Adrenal gland (tissue), 12 donors: Measurements from ENCODE around the gene EDEM1. TPM values are rescaled to one million over a fixed set of nuclear protein-coding genes. Genes with fewer than 3 reads are reported as not detected.

ENCODE experiments used
- DNase-seq, 7 donors: peaks; one replicate each; pipeline ENCODE4 v3.0.0-alpha.2; 2019 to 2020
- H3K27ac ChIP-seq, 5 donors: fragments of 200-600 bp; sonication (generic) in 4 of 5; 1 replicate in 3 of 5; 2 replicates in 2 of 5; pipeline versions ENCODE4 v1.5.1 to v1.8.0; 2016 to 2020; ENCODE audit warnings: mild to moderate bottlenecking in 1 of 5
- H3K27me3 ChIP-seq: fragments of 200-600 bp; 2 replicates; pipeline ENCODE4 v1.8.0; 2021
- H3K36me3 ChIP-seq, 2 donors: fragments of 200-600 bp; replicated peaks in 1 of 2; 1 replicate in 1 of 2; 2 replicates in 1 of 2; pipeline versions ENCODE4 v1.5.1 to v1.8.0; 2018 to 2022
- H3K4me1 ChIP-seq, 2 donors: fragments of 200-600 bp; replicated peaks in 1 of 2; 1 replicate in 1 of 2; 2 replicates in 1 of 2; pipeline versions ENCODE4 v1.5.1 to v1.8.0; 2018 to 2021
- H3K4me3 ChIP-seq, 4 donors: fragments of 200-600 bp; sonication (generic) in 3 of 4; one replicate each; pipeline ENCODE4 v1.5.1; 2016 to 2018
- H3K9me3 ChIP-seq, 3 donors: fragments of 200-600 bp; sonication (generic) in 1 of 3; replicated peaks in 1 of 3; 1 replicate in 2 of 3; 2 replicates in 1 of 3; pipeline versions ENCODE4 v1.5.1 to v1.8.0; 2016 to 2021
- CTCF ChIP-seq, 6 experiments: fragments of 450-650 bp in 4 of 6; fragments of 200-600 bp in 2 of 6; sonication (generic) in 1 of 6; IDR thresholded peaks; 1 replicate in 5 of 6; 2 replicates in 1 of 6; pipeline versions ENCODE4 v1.5.1 to v1.8.0; 2016 to 2021; ENCODE audit warnings: antibody characterized with exemption in 6 of 6, mild to moderate bottlenecking in 2 of 6, moderate library complexity in 1 of 6
- POLR2A ChIP-seq, 2 donors: fragments of 450-650 bp; IDR thresholded peaks; one replicate each; pipeline ENCODE4 v1.6.1; 2017; ENCODE audit warnings: antibody characterized with exemption in 2 of 2, mild to moderate bottlenecking in 2 of 2, moderate library complexity in 1 of 2
- WGBS, 4 donors: extraction: QIAGEN DNeasy Blood & Tissue Kit in 2 of 4; methylation state at CpG; one replicate each; pipeline versions ENCODE4 v1.1.5 to v1.1.7; 2013 to 2017; 5-methylcytosine and 5-hydroxymethylcytosine counted together
- intact Hi-C, 2 donors: fragments of 100-400 bp; cut with DNase I; formaldehyde crosslinking; loops; one replicate each; pipeline versions ENCODE4 v1.14.1 to v1.15.0; 2022 to 2023
- polyA plus RNA-seq, 3 donors: library from polyadenylated mRNA; stranded (reverse); fragments of 200-250 nt in 2 of 3; fragments of 350-450 nt in 1 of 3; fragmentation: Illumina TruSeq in 1 of 3; extraction: RNeasy Lipid Tissue Mini Kit (QIAGEN cat#74804) in 1 of 3; gene quantifications; one replicate each; pipeline ENCODE4 v1.2.3, GENCODE V29; 2013 to 2014
- total RNA-seq, 9 donors: library from RNA; depleted of rRNA in 4 of 9; stranded (reverse); fragments of >200 nt in 4 of 9; fragments of 120-200 nt in 1 of 9; fragmentation: NEBNext Ultra II Directional in 1 of 9; extraction: Animal tissue kit (Norgen Biotek cat#: 25700) in 1 of 9; gene quantifications; one replicate each; pipeline versions ENCODE4 v1.1.0 to v1.2.4, GENCODE V29; 2013 to 2023
- donor health status: healthy with polysubstance abuse.
- donor health status: Bipolar disorder and iron deficiency.
- donor health status: DM: yes; HTN: yes; CAD: no.
- donor health status: DM: no; HTN: no; CAD: no.
- donor health status: DM: no; HTN: no; CAD: no.
- donor health status: DM: yes; HTN: yes; CAD: no.

The EDEM1 gene
- total and polyA plus RNA-seq, 12 donors = 3.1 to 63.6 (median 31.2) TPM

DNA sequence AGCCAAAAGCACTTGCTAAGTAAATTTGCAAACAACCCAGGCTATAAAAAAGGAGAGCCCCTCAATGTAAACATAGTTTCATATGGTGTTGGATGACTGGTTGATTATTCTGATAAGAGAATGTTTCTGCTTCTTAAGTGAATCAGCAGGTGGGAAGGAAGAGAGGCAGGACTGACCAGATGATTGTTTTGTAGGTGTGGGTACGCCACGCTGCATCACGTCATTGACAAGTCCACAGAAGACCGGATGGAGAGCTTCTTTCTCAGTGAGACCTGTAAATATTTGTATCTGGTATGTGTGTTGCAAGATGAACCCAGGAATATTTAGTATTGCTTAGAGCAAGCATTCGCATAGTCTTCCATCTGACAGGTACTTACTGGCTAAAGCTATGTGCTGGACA is 23.4 kb downstream of the EDEM1 start:
- Histone ChIP-seq H3K4me3 (no peak overlapping the region), H3K36me3 (peaks cover 0 to 95% of the 10 kb centered on the region in 2 donors), H3K4me1 (no peaks in the 10 kb centered on the region), H3K9me3 (no peaks in the 10 kb centered on the region), H3K27ac (no peak overlapping the region), H3K27me3 (no peaks in the 10 kb centered on the region)
- intact Hi-C loops = no loop called here
- 95 to 98% (median 96%) methylated on average over 5 of the region's 5 CpGs for WGBS, 4 donors
- no peak for DNase-seq
- TF ChIP-seq POLR2A (IDR thresholded peaks at IDR 0.05) (no peak), CTCF (IDR thresholded peaks at IDR 0.05) (no peak)

- Histone ChIP-seq H3K4me1 (no peaks in the 10 kb centered on the region), H3K27me3 (no peaks in the 10 kb centered on the region), H3K27ac (no peak overlapping the region), H3K36me3 (peaks cover 0 to 89% of the 10 kb centered on the region in 2 donors), H3K9me3 (no peaks in the 10 kb centered on the region), H3K4me3 (no peak overlapping the region)
- DNase-seq = no peak
- WGBS, 4 donors = 85 to 88% (median 86%) methylated on average over 9 of the region's 9 CpGs
- TF ChIP-seq POLR2A (IDR thresholded peaks at IDR 0.05) = no peak
- no peak for TF ChIP-seq CTCF (IDR thresholded peaks at IDR 0.05)
- intact Hi-C loops = no loop called here
Measured at GRCh38 chr3:5212628-5213573, 25.4 kb downstream of the EDEM1 start.

GRCh38 chr3:5213574-5213966 is 26.1 kb downstream of the EDEM1 start:
- no peak for DNase-seq
- intact Hi-C loops = no loop called here
- no peaks in the 10 kb centered on the region for H3K27me3 ChIP-seq
- WGBS, 4 donors = 69 to 86% (median 73%) methylated on average over 6 to 7 of the region's 7 CpGs
- H3K4me3 ChIP-seq = no peak overlapping the region
- no peaks in the 10 kb centered on the region for H3K4me1 ChIP-seq
- H3K9me3 ChIP-seq = no peaks in the 10 kb centered on the region
- peaks cover 0 to 89% of the 10 kb centered on the region in 2 donors for H3K36me3 ChIP-seq
- H3K27ac ChIP-seq = no peak overlapping the region
- no peak for TF ChIP-seq CTCF (IDR thresholded peaks at IDR 0.05)
- TF ChIP-seq POLR2A (IDR thresholded peaks at IDR 0.05) = no peak

DNA sequence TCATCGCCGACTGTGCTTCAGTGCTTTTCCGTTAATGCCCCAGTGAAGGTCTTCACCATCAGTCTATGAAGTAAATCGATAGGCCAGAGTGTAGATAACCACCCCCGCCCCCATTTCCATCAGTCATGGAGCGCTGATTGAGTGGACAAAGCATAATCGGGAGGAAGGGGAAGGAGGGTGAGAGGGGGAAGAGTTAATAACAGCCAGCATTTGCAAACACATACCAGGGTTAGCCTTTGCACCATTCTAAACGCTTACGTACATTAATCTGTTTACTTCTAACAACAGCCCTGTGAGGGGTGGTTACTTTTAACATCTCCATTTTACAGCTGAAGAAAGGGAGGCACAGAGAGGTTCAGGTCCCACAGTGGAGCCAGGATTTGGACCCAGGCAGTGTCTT is 26.8 kb downstream of the EDEM1 start:
- no peaks in the 10 kb centered on the region for H3K4me1 ChIP-seq
- WGBS, 4 donors = 76 to 84% (median 81%) methylated on average over 9 of the region's 9 CpGs
- no peak for DNase-seq
- no peak overlapping the region for H3K4me3 ChIP-seq
- no peaks in the 10 kb centered on the region for H3K27me3 ChIP-seq
- no peak for TF ChIP-seq CTCF (IDR thresholded peaks at IDR 0.05)
- no peak for TF ChIP-seq POLR2A (IDR thresholded peaks at IDR 0.05)
- no peaks in the 10 kb centered on the region for H3K9me3 ChIP-seq
- peaks cover 0 to 81% of the 10 kb centered on the region in 2 donors for H3K36me3 ChIP-seq
- no peak overlapping the region for H3K27ac ChIP-seq
- intact Hi-C loops = no loop called here
